ENCODE data around the gene RWDD3.

RWDD3 gene, protein sequence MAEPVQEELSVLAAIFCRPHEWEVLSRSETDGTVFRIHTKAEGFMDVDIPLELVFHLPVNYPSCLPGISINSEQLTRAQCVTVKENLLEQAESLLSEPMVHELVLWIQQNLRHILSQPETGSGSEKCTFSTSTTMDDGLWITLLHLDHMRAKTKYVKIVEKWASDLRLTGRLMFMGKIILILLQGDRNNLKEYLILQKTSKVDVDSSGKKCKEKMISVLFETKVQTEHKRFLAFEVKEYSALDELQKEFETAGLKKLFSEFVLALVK

DNA sequence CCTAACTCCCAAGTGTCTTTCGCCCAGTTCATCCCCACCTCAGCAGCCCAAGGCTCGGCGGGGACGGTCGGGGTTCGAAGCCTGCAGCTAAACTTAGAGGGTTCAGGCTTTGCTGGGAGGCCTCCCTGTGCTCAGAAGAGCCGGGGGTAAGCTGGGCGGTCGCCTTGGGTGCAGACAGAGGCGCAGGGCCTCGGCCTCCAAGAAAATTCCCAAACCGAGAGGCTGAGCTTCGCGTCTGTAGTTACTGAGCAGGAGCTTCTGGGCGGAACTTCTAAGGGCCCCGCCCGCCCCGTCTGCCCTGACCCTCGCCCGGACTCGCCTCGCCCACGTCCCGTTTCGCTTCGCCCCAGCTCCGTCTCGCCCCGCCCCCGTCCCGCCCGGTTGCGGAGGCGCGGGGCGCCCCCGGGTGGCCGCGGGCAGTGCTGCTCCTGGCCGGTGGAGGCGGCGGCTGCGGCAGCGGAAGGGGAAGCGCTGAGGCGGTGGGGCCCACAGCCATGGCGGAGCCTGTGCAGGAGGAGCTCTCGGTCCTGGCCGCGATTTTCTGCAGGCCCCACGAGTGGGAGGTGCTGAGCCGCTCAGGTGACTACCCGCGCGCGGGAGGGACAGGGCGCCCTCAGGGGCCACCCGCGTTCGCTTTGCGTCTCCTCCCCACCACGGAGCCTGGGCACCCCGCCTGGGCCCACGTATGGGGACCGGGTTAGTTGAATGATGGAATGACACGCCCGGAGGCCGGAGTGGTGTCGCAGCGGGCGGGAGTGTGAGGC lies at the start of gene RWDD3:
TSS of gene RWDD3 (plus strand) at position 474 of the 764 bp plus-strand sequence. CDS start at position 495, 21 bp downstream.
- FAIRE-seq (peak; percentile 89), DNase-seq (ENCODE audit: extremely low spot score, insufficient read length, low read depth) (peak; percentile 85)

DNA sequence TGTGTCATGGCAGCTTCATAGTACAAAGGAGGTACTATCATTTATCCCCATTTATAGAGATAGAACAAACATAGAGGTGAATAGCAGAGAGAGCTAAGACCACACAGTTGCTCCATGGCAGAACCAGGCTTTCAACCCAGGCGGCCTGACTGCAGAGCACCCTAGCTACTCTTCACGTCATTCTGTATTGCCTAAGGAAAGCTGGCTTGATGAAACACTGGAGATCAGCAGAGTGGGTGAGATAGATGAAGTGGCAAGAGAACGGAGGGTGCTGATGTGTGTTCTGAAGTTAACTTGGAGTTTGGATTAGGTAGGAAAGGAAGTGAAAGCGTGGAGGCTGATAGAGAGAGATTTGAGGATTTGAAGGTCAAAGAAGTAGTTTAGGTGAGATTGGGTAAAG lies 47.9 kb upstream of the RWDD3 start:
- DNase-seq (ENCODE audit: extremely low spot score, insufficient read length, low read depth) = no peak
- FAIRE-seq = no peak

DNA sequence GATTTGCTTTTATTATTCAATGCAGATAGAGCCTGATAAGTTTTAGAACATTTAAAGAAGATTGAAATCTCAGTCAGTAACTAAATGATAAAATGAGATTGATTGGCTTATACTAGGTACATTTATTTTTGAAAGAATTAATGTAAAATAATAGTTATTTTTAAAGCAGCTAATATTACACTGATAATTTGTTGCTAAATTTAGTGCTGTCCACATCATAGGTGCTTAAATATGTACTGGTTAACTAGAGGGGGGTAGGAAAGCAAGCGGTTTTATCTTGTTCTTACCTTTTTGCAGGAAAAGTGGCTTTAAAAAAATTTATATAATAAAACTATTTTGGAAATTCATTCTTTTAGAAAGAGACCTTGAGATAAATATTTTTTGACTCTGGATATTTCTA lies 40.4 kb upstream of the RWDD3 start:
- no peak for FAIRE-seq

DNA sequence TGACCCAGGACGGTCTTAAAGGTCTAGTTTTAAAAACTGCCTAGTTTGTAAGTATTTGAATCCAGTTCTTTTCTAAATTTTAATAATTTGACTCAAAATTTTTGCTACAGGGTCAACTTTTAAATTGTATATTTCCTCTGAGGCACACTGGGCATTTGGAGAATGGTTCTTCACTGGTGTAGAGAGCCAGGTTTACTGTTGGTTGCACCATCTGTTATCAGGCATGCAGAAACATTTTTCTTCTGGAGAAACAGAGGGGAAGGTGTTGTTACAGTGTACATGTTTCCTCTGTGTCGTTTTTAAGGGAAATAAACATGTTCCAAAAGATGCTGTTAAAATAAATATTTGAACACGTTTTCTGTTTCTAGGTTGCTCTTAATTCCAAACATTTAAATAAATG lies 39.0 kb upstream of the RWDD3 start:
- FAIRE-seq (no peak), DNase-seq (ENCODE audit: extremely low spot score, insufficient read length, low read depth) (no peak)

More for the DNA sequence above, 40.4 kb upstream of the RWDD3 start:
- DNase-seq (ENCODE audit: extremely low spot score, insufficient read length, low read depth) = no peak

DNA sequence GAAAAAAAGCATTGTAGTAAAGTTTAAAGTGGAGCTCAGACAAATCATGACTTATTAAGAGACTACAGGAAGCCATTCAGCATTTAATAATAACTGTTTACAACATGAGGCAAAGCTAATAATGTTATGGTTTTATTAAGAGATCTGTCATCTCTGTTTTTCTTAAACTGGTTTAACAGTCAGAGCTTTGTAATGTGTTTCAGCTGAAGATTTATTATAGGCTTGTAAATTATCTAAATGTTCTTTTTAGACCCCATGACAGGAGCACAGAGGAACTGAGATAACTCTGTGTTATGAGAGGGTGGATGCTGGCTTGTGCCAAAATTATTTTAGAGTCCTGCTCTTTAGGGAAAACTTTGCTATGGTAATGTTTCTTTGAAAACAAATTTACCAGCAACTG lies 38.0 kb upstream of the RWDD3 start:
- FAIRE-seq (no peak), DNase-seq (ENCODE audit: extremely low spot score, insufficient read length, low read depth) (no peak)

DNA sequence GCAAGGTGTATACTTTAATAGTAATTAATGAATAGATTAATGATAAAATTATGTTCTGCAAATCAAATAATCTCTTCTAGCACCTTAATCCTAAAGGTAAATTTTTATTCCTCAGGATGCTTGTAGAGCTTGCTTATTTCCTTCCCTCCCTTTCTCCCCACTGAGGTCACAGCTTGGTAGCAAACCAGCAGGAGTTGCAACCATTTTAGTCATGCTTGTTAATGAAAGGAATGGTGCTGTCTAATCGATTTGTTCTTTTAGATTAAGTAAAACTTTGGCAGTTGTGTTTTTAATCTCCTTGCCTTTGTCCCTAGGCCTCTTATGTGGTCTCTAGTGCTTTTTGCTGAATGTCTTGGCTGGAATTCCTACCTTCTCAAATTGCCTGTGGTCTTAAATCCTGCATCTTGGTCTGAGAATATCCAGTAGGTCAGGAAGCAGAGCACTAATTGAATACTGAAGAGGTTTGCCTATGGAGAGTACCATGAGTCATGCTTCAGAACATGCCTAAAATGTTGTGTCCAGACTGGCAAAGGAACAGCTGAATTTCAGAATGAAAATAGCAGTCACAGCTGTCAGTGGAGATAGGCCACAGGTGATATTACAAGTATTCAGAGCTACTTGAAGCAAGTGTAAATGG lies 36.3 kb upstream of the RWDD3 start:
- DNase-seq (ENCODE audit: extremely low spot score, insufficient read length, low read depth) (no peak), FAIRE-seq (no peak)

DNA sequence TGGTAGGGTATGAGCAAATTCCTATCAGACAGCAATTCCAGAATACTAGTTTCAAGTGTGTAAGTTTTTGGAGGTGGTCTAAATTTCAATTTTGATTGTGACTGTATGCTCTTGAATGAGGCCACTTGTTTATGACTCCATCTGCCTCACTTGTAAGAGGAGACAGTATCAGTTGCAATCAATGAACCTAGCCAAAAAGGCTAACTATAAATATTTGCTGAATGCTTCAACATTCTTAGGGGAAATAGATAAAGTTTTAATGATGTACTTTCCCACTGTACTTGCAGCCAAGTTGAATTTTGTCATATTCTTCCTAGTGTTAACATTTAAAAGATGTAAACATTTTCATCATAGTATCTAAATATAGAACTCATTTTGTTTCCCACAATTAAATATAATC lies 32.1 kb upstream of the RWDD3 start:
- no peak for FAIRE-seq
- DNase-seq (ENCODE audit: extremely low spot score, insufficient read length, low read depth) = no peak

DNA sequence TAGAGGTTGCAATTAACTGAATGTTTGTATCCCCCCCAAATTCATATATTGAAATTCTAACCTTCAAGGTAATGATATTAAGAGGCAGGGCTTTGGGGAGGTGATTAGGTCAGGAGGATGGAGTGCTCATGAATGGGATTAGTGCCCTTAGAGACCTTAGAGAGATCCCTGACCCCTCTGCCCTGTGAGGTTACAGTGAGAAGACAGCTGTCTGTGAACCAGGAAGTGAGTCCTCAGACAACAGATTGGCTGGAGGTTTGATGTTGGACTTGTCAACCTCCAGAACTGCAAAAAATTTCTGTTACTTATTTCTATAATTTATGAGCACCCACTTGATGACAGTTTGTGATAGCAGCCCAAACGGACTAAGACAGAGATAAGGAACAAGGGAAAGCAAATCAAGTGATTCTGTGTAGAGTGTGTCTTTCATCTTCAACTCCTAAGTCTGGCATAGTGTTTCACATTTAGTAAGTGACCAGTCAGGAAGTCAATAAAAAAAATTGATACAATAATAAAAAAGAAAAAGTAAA lies 30.0 kb upstream of the RWDD3 start:
- FAIRE-seq (no peak), DNase-seq (ENCODE audit: extremely low spot score, insufficient read length, low read depth) (no peak)

DNA sequence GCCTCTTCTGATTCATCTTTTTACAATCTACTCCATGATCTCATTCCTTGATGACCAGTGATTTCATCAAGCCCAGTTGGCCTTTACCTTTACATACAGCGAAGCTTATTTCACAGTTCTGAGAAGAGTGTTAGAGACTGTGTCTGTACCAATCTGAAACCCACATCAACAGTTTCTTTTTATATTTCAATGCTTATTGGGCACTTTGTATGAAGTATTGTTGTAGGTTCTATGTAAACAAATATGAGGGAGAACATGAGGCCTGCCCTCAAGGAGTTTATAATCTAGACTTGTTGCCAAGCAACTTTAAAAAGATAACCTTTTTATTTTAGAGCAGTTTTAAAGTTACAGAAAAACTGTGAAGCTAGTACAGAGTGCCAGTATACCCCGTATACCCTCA lies 27.5 kb upstream of the RWDD3 start:
- no peak for FAIRE-seq
- DNase-seq (ENCODE audit: extremely low spot score, insufficient read length, low read depth) = no peak

DNA sequence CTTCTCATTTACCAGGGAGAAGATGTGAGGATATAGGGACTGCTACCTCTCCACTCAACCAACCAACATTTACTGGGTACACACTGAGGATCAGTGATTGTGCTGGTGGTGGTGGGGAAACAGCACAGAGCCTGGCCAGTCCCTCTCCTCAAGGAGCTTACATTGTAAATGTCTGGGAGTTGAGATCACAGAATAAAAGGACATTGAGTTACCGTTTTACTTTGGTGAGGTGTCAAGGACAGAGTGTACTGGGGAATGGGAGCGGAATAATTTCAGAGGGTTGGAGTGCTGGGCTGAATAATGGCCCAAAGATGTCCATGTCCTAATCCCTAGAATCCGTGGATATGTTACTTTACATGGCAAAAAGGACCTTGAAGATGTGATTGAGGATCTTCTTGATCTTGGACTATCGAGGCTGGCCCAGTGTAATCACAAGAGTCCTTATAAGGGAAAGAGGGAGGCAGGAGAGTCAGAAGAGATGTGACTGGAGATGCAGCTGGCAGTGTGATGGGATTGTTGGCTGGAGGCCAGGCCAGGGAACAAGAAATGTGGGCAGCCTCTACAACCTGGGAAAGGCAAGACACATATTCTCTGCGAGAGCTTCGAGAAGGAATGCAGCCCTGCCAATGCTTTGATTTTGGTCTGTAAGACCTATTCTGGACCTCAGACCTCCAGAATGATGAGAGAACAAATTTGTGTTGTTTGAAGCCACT lies 26.6 kb upstream of the RWDD3 start:
- DNase-seq (ENCODE audit: extremely low spot score, insufficient read length, low read depth) (no peak), FAIRE-seq (no peak)

DNA sequence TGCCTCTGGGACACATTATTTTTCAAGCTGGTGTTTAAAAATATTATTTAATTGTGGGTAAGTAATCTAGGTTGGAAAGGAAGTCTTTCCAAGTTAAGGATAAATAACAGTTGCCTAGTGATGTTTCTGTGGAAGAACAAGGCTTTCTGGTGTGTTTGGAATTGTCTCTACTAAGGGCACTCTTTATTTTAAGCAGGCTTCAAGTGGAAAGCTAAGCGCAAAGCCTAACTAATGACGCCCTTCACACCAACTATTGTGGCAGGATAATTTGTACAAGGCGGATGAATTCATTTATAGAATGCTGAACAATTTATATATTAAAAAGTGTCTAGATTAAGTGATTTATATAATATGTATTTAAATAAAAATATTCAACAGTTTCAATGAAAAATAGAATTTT lies 25.1 kb upstream of the RWDD3 start:
- DNase-seq (ENCODE audit: extremely low spot score, insufficient read length, low read depth) (no peak), FAIRE-seq (no peak)

DNA sequence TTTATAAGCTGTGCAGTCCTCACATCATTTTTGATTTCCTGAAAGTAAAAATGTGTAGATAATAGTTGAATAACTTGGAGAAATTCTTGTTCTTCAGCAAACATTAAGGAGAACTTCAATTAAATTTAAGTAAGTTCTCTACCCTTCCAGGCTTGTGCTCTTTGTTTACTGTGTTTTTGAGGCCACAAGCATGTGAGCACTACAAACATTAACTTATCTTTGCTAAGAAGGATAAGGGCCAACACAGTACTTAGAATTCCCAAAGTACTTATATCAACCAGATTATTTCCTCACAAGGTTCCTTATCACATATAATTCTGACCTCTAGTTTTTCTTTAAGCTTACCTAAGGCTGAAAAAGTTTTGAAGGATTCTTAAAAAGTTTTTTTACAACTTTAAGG lies 24.7 kb upstream of the RWDD3 start:
- DNase-seq (ENCODE audit: extremely low spot score, insufficient read length, low read depth) = no peak
- FAIRE-seq = no peak

DNA sequence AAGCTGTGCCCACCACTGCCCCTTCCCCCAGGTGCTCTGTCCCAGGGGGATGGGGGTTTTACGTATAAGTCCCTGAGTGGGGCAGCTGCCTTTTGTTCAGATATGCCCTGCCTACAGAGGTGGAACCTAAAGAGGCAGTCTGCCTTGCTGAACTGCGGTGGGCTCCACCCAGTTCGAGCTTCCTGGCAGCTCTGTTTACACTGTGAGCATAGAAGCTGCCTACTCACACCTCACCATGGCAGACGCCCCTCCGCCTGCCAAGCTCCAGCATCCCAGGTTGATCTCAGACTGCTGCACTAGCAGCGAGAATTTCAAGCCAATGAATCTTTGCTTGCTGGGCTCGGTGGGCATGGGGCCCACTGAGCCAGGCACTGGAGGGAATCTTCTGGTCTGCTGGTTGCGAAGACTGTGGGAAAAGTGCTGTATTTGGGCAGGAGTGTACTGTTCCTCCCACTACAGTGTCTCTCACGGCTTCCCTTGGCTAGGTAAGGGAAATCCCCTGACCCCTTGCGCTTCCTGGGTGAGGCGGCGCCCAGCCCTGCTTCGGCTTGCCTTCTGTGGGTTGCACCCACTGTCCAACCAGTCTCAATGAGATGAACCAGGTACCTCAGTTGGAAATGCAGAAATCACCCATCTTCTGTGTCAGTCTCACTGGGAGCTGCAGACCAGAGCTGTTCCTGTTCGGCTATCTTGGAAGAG lies 17.6 kb upstream of the RWDD3 start:
- DNase-seq (ENCODE audit: extremely low spot score, insufficient read length, low read depth) = no peak
- no peak for FAIRE-seq

DNA sequence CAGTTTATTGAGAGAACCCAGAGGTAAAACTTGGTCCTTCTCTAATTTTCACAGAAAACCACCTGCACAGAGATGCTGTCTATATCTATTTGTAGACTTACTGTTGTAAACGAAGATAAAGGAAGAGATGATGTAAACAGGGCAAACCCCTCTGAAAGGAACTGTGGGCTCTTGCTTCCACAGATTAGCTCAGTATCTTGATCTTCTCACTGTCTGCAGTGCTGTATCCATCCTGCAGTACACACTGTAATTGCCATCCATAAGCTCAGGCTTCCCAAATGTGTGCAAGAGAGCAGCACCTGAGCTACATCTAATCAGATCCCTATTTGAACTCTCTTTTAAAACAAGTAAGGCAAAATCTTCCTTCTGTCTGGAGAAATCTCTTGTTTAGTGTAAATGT lies 16.6 kb upstream of the RWDD3 start:
- DNase-seq (ENCODE audit: extremely low spot score, insufficient read length, low read depth) = no peak
- no peak for FAIRE-seq

DNA sequence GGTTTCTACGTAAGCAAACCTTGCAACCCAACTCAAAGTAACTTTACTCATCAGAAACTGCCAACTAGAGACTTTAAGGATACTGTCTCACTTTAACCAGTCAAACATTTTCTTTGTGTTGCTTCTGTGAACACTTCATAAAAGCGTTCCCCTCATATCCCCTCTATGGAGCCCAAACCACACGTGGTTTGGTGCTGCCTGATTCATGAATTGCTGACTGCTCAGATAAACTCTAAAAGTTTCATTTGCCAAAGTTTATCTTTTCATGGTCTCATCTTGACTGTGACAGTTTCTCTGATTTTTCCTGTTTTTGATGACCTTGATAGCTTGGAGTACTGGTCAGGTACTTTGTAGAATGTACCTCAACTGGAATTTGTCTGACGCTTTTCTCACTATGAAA lies 14.6 kb upstream of the RWDD3 start:
- FAIRE-seq (no peak), DNase-seq (ENCODE audit: extremely low spot score, insufficient read length, low read depth) (no peak)

DNA sequence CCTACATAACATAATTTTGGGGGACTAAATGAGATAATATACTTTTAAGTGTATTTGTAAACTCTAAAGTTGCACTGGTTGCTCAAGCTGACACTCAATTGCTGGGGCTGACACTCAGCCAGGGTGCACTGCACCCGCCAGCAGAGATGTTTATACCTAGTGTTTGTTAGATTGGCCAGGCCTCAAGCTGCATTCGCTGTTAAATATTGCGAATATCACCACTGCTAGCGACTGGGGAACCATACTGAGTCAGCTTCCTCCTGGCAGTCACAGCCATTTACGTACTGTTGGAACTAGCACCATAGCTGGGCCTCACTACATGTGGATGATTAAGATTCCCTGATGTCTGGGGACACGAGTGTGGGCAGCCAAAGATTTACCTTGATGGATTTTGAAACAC lies 12.7 kb upstream of the RWDD3 start:
- DNase-seq (ENCODE audit: extremely low spot score, insufficient read length, low read depth) (no peak), FAIRE-seq (no peak)

DNA sequence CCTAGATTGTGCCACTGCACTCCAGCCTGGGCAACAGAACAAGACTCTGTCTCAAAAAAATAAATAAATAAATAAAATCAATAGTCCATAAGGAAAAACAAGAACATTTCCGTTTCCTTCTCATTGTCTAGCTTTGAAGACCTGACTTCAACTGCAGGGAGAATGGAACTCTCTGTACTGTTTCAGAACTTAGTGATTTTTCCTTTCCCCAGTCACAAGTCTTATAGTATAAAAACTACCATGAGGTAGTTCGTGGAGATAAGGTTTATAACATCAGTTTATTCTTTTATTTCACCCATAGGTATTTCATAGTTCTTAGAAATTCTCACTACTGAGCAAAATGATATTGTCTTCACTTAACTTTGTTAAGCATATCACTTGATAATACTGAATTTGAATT lies 11.4 kb upstream of the RWDD3 start:
- DNase-seq (ENCODE audit: extremely low spot score, insufficient read length, low read depth) (no peak), FAIRE-seq (no peak)

DNA sequence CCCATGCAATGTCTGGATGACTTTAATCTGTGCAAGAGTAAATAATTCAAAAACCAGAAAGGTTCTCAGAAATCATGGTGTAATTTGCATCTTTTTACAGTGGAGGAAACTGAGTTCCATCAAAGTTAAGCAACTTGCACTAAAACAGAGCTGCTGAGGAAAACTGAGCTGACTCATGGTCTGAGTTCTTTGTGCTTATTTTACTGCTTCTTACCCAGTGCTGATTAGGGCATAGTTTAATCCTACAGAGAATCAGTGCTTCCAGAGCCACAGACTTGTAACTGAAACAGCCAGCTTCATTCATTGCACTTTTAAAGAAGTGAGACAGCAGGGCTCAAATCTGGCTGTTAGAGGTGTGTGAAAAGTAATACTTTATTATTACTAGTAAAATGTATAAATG lies 10.9 kb upstream of the RWDD3 start:
- FAIRE-seq = no peak
- DNase-seq (ENCODE audit: extremely low spot score, insufficient read length, low read depth) = no peak

DNA sequence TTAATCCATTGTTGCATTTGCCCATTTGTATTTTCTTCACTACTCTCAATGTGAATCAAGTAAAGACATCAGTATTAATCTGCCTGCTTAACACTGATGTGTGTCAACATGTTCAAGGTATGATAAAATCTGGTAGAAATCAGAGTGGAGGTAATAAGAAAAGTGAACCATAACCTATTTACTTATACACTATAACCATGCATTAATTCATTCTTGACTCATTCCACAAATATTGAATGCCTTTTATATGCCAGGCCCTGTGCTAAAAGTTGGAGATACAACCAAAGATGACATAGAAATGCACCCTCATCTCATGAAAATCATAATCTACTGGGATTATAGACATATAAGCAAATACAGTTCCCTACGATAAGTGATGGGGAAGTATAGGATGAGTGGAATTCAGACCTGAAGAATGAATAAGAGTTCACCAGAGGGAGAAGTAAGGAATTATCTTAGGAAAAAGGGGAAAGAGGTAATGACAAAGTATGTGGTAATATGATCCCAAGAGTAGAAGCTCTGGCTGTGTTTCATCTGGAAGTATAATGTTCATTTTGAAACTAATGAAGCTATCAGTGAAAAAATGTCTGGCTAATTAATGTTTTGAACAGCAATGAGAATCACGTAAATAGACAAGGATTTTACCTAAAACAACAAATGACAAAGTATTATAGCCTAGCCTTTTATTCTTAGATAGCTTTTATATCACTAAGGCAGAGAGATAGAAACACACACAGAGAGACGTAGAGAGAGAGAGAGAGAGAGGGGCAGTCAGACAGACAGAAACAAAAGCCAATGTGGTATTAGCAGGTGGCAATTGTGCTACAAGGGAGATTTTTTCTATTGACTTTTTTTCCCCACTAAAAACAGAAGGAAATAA lies 7.0 kb upstream of the RWDD3 start:
- DNase-seq (ENCODE audit: extremely low spot score, insufficient read length, low read depth) (no peak), FAIRE-seq (no peak)
